AG04450 (cell line): ENCODE data around the gene MMAB. TPM values are rescaled to one million over a fixed set of nuclear protein-coding genes. Genes with fewer than 3 reads are reported as not detected.

Experiments
- CTCF ChIA-PET: fragments of 300-600, 350-600 bp; formaldehyde crosslinking; extraction: SDS; loops from one replicate; lab custom pipeline; 2022; ENCODE audit warnings: antibody characterized with exemption, inconsistent platforms; lab: Charles Lee
- POLR2A ChIA-PET: fragments of 350-600 bp; formaldehyde crosslinking; extraction: SDS; loops from one replicate; lab custom pipeline; 2021; ENCODE audit warnings: antibody characterized with exemption, inconsistent platforms; lab: Yijun Ruan, JAX
- DNase-seq: peaks from one replicate; pipeline ENCODE4 v3.0.0-alpha.2; 2011; ENCODE audit warnings: low read depth, low spot score
- H3K27ac ChIP-seq: one replicate; pipeline ENCODE4 v1.5.1; 2012; ENCODE audit warnings: low read depth, low read length, control low read depth
- H3K27me3 ChIP-seq: one replicate; pipeline ENCODE4 v1.6.0; 2012; ENCODE audit warnings: low read length; ENCODE audit not compliant: control insufficient read depth, insufficient read depth
- H3K4me3 ChIP-seq: 2 replicates; pipeline ENCODE4 v1.5.1; 2011; ENCODE audit warnings: mild to moderate bottlenecking, low read depth, low read length, control low read depth
- H3K9me3 ChIP-seq: 2 replicates; pipeline ENCODE4 v1.5.1; 2012; ENCODE audit warnings: low read length; ENCODE audit not compliant: control insufficient read depth, insufficient read depth
- CTCF ChIP-seq: IDR thresholded peaks from 2 replicates; pipeline ENCODE4 v1.5.1; 2011; ENCODE audit warnings: low read depth, low read length, control low read depth, inconsistent platforms
- polyA plus RNA-seq: library from polyadenylated mRNA; depleted of rRNA; stranded (reverse); fragments of >200 nt; gene quantifications from 2 replicates; pipeline ENCODE4 v1.2.3, GENCODE V29; 2011

Gene MMAB
- polyA plus RNA-seq, 1 experiment: 13.0 TPM

- no peak for DNase-seq
Measured at GRCh38 chr12:109580272-109580671, 7.0 kb upstream of the MMAB start.

GRCh38 chr12:109579639-109580038 is 6.3 kb upstream of the MMAB start:
- Histone ChIP-seq H3K27ac (no peak overlapping the region), H3K27me3 (no peaks in the 10 kb centered on the region), H3K9me3 (no peaks in the 10 kb centered on the region), H3K4me3 (no peak overlapping the region)
- no peak for TF ChIP-seq CTCF
- DNase-seq: no peak
- ChIA-PET POLR2A (no interaction called here), CTCF (interaction anchor here (1.6 kb wide), 1 partner anchor 18 kb away, joined by 6 read pairs; no protein-coding TSS in a partner anchor)

More at GRCh38 chr12:109580272-109580671, 7.0 kb upstream of the MMAB start:
- ChIA-PET CTCF (no interaction called here), POLR2A (no interaction called here)
- no peaks in the 10 kb centered on the region for H3K9me3 ChIP-seq
- no peak for TF ChIP-seq CTCF
- H3K4me3 ChIP-seq: no peak overlapping the region
- no peaks in the 10 kb centered on the region for H3K27me3 ChIP-seq
- H3K27ac ChIP-seq: no peak overlapping the region

- no peak for TF ChIP-seq CTCF
- Histone ChIP-seq H3K27me3 (no peaks in the 10 kb centered on the region), H3K9me3 (no peaks in the 10 kb centered on the region), H3K4me3 (no peak overlapping the region), H3K27ac (no peak overlapping the region)
- ChIA-PET CTCF (interaction anchor here (1.6 kb wide), 1 partner anchor 19 kb away, joined by 6 read pairs; no protein-coding TSS in a partner anchor), POLR2A (no interaction called here)
- no peak for DNase-seq
Measured at GRCh38 chr12:109578330-109578927, 5.1 kb upstream of the MMAB start.

GRCh38 chr12:109577311-109577710 is 4.0 kb upstream of the MMAB start:
- ChIA-PET CTCF (no interaction called here), POLR2A (no interaction called here)
- Histone ChIP-seq H3K4me3 (no peak overlapping the region), H3K9me3 (no peaks in the 10 kb centered on the region), H3K27me3 (no peaks in the 10 kb centered on the region), H3K27ac (no peak overlapping the region)
- TF ChIP-seq CTCF: no peak
- DNase-seq: no peak

GRCh38 chr12:109575683-109576082 is 2.4 kb upstream of the MMAB start:
- H3K9me3 ChIP-seq: no peaks in the 10 kb centered on the region
- no peak overlapping the region for H3K4me3 ChIP-seq
- no peak overlapping the region for H3K27ac ChIP-seq
- ChIA-PET CTCF (interaction anchor here (2.9 kb wide), 1 partner anchor 22 kb away, joined by 36 read pairs; no protein-coding TSS in a partner anchor), POLR2A (no interaction called here)
- no peaks in the 10 kb centered on the region for H3K27me3 ChIP-seq
- no peak for TF ChIP-seq CTCF
- DNase-seq: no peak
